Osteocyte (in vitro differentiated cells): ENCODE results near the gene DYNLT1. TPM values are rescaled to one million over a fixed set of nuclear protein-coding genes. Genes with fewer than 3 reads are reported as not detected.
A peak's percentile ranks its signal among the peaks of the same experiment; 100 is the strongest.

ENCODE experiments used
- DNase-seq: peaks from one replicate; pipeline ENCODE4 v3.0.0; 2021; ENCODE audit warnings: mixed read lengths; ENCODE audit not compliant: unreplicated experiment; ENCODE audit errors: extremely low spot score
- H3K27ac Mint-ChIP-seq: one replicate; pipeline ENCODE4 v1.8.0; 2021; ENCODE audit warnings: mild to moderate bottlenecking, mixed read lengths; ENCODE audit not compliant: unreplicated experiment
- H3K27me3 Mint-ChIP-seq: one replicate; pipeline ENCODE4 v1.8.0; 2021; ENCODE audit warnings: mixed read lengths; ENCODE audit not compliant: unreplicated experiment
- H3K36me3 Mint-ChIP-seq: one replicate; pipeline ENCODE4 v1.8.0; 2021; ENCODE audit warnings: mixed read lengths; ENCODE audit not compliant: unreplicated experiment
- H3K4me1 Mint-ChIP-seq: one replicate; pipeline ENCODE4 v1.8.0; 2021; ENCODE audit warnings: mixed read lengths; ENCODE audit not compliant: unreplicated experiment
- H3K4me3 Mint-ChIP-seq: one replicate; pipeline ENCODE4 v1.8.0; 2021; ENCODE audit warnings: mild to moderate bottlenecking, moderate library complexity, mixed read lengths; ENCODE audit not compliant: unreplicated experiment
- H3K9me3 Mint-ChIP-seq: one replicate; pipeline ENCODE4 v1.8.0; 2021; ENCODE audit warnings: mixed read lengths; ENCODE audit not compliant: unreplicated experiment
- total RNA-seq: library from RNA; stranded (reverse); gene quantifications from 2 replicates; pipeline ENCODE4 v1.2.1, GENCODE V29; 2021
- TF ChIP-seq, protein P1 (sequence below): fragments of 200-600 bp; sonication (generic); IDR thresholded peaks from 2 replicates; pipeline ENCODE4 v1.5.0; 2021; ENCODE audit warnings: antibody characterized with exemption, mild to moderate bottlenecking, moderate library complexity

Gene DYNLT1
- total RNA-seq, 1 donor from 2014 or later, result 116 TPM

DNA sequence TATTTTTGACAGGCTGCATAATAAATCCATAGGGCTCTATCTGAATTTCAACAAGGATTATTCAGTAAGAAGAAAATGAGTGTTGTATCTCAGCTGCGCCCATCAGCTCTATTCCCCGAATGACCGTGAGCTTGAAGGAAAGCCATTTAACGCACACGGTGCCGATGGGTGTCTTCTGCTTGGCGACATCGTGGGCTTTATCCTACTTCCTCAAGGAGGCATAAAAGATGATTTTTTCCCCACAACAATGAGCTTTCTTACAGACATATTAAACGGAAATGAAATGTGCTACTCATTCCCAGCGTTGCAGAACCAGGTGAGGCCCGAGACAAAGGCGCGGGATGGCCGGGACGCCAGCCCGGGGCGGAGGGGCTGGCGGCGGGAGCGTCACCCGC, 710 bp downstream of the DYNLT1 start:
- TF ChIP-seq, protein P1, sequence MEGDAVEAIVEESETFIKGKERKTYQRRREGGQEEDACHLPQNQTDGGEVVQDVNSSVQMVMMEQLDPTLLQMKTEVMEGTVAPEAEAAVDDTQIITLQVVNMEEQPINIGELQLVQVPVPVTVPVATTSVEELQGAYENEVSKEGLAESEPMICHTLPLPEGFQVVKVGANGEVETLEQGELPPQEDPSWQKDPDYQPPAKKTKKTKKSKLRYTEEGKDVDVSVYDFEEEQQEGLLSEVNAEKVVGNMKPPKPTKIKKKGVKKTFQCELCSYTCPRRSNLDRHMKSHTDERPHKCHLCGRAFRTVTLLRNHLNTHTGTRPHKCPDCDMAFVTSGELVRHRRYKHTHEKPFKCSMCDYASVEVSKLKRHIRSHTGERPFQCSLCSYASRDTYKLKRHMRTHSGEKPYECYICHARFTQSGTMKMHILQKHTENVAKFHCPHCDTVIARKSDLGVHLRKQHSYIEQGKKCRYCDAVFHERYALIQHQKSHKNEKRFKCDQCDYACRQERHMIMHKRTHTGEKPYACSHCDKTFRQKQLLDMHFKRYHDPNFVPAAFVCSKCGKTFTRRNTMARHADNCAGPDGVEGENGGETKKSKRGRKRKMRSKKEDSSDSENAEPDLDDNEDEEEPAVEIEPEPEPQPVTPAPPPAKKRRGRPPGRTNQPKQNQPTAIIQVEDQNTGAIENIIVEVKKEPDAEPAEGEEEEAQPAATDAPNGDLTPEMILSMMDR, result no peak
- no peaks in the 10 kb centered on the region for H3K9me3 Mint-ChIP-seq
- peak overlapping the region; percentile 94 for H3K27ac Mint-ChIP-seq
- peaks cover 6% of the 10 kb centered on the region for H3K36me3 Mint-ChIP-seq
- peak overlapping the region; percentile 93 for H3K4me3 Mint-ChIP-seq
- peaks cover 53% of the 10 kb centered on the region for H3K4me1 Mint-ChIP-seq
- H3K27me3 Mint-ChIP-seq, result no peaks in the 10 kb centered on the region
- no peak for DNase-seq

DNA sequence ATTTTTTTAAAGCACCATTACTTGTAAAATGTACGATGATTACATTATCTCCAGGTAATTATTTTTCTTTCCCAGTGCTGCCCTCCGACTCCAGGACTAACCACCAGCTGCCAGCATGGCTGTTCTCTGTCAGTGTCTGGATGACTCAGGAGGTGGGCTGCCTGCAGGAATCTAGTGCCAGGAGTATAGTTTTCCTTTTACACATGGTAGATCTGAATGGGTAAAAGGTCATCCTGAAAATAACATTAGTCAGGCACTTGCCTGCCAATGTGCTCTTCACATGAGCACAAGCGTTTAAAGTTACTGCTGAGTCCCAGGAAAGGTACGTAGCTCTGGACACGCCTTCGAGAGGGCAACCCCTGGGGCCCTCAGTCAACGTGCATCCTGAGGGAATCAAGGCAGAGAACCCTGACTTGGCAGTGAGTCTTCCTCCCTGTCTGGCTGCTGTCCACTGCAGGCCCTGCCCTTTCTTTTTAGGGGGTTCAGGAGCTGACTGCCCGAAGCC, 2.4 kb downstream of the DYNLT1 start:
- peak overlapping the region; percentile 94 for H3K27ac Mint-ChIP-seq
- H3K9me3 Mint-ChIP-seq, result no peaks in the 10 kb centered on the region
- TF ChIP-seq, protein P1, result no peak
- peaks cover 54% of the 10 kb centered on the region for H3K4me1 Mint-ChIP-seq
- H3K4me3 Mint-ChIP-seq, result peak overlapping the region; percentile 93
- peaks cover 10% of the 10 kb centered on the region for H3K36me3 Mint-ChIP-seq
- no peaks in the 10 kb centered on the region for H3K27me3 Mint-ChIP-seq
- DNase-seq, result peak; percentile 70

DNA sequence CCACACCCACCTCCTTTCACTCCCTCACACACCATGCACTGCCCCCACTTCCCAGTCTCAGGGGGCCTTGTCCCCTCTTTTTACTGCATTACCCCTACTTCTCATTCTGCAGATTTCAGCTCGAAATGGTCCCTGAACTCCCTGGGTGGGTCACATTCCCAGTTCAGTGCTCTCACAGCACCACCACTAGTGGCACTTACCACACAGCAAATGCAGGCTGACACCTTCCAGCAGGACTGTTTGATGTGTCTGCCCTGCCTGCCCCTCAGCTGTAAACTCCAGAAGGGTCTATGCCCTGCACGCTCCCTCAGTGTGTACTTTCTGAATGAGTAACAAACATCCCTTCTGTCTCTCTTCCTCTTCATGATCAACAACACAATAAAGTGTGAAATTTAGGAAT, 4.0 kb downstream of the DYNLT1 start:
- H3K9me3 Mint-ChIP-seq, result no peaks in the 10 kb centered on the region
- no peaks in the 10 kb centered on the region for H3K27me3 Mint-ChIP-seq
- H3K4me3 Mint-ChIP-seq, result no peak overlapping the region
- peaks cover 20% of the 10 kb centered on the region for H3K36me3 Mint-ChIP-seq
- no peak for DNase-seq
- H3K4me1 Mint-ChIP-seq, result peaks cover 51% of the 10 kb centered on the region
- TF ChIP-seq, protein P1, result no peak
- peak overlapping the region; percentile 1 for H3K27ac Mint-ChIP-seq

DNA sequence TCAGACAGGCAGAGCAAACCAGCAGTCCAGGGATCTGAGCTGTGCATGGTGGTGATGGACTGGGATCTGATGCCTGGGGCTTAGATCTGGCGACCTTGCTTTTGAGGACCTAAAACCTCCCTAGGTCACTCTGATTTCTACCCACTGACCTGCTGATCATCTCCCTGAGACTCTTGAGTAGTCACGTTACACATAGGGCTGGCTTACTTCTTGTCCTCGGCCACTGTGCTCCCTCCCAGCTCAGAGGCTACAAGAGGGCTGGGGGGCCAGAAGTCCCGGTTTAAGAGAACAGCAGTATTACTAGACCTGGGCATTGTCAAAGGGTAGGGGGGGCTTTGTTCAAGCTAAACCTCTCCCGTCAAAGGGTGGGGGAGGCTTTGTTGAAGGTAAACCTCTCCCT, 5.5 kb downstream of the DYNLT1 start:
- H3K4me1 Mint-ChIP-seq, result peaks cover 45% of the 10 kb centered on the region
- no peak for DNase-seq
- TF ChIP-seq, protein P1, result no peak
- peak overlapping the region; percentile 53 for H3K27ac Mint-ChIP-seq
- H3K27me3 Mint-ChIP-seq, result no peaks in the 10 kb centered on the region
- H3K36me3 Mint-ChIP-seq, result peaks cover 28% of the 10 kb centered on the region
- no peaks in the 10 kb centered on the region for H3K9me3 Mint-ChIP-seq
- no peak overlapping the region for H3K4me3 Mint-ChIP-seq

DNA sequence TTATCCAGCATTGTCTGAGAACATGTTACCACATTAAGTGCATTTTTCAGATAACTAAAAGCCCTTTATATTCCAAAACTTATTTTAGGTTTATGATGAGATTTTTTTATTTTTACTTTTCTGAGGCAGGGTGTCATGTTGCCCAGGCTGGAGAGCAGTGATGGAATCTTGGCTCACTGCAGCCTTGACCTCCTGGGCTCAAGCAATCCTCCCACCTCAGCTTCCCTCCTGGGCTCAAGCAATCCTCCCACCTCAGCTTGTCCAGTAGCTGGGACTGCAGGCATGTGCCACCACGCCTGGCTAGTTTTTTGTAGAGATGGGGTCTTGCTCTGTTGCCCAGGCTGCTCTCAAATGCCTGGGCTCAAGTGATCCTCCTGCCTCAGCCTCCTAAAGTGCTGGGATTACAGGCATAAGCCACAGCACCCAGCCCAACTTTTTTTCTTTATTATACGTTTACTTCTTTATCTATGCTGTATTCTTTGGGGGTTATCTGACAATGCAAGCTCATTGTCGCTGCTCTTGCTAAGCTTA, 6.2 kb downstream of the DYNLT1 start:
- TF ChIP-seq, protein P1, result no peak
- Mint-ChIP-seq H3K27ac (peak overlapping the region; percentile 53), H3K9me3 (no peaks in the 10 kb centered on the region), H3K27me3 (no peaks in the 10 kb centered on the region), H3K4me3 (no peak overlapping the region), H3K4me1 (peaks cover 39% of the 10 kb centered on the region), H3K36me3 (peaks cover 29% of the 10 kb centered on the region)
- DNase-seq, result no peak
